ENCODE results near the gene NFE2.
"Not testable (repeated sequence)": the region's sequence is repeated elsewhere in the genome, so short reads cannot be mapped to it uniquely, and the experiment has no call there.

The NFE2 gene

DNA sequence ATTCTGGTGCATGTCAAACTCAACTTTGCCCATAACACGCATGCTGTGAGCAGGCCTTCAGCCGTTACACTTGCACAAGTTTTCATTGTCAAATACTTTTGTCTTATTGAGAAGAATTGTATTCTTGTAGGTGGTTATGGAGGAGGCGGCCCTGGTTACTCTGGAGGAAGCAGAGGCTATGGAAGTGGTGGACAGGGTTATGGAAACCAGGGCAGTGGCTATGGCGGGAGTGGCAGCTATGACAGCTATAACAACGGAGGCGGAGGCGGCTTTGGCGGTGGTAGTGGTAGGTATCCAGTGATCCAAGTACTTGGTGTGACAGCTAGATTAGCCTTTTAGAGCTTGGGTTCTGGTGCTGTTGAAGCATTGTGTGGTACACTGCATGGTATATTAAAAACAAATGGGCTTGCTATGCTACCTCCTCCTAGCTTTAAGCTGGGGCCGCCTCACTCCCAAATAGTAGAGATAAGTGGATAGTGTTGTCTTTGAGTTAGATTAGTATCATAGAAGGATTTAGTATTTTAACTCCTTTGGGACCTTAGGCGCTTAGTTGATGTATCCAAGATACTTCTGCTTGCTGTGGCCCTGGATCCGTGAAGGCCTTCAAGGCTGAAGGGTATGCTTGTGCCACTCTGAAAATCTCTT is 17.7 kb downstream of the NFE2 start:
- DNase-seq, result no peak

DNA sequence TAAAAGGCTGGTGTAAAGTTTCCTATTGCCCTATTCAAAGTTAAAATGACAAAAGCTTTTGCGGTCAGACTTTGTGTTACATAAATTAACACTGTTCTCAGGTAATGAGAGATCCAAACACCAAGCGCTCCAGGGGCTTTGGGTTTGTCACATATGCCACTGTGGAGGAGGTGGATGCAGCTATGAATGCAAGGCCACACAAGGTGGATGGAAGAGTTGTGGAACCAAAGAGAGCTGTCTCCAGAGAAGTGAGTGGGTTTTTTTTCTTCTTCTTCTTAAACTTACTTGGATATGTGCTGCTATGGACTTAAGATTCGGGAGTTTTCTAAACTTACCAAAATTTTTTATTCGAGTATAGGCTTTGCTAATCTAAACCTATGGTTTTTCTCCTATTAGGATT is 19.1 kb downstream of the NFE2 start:
- DNase-seq, result not testable (repeated sequence)

GRCh38 chr12:54281261-54281638 is 19.6 kb downstream of the NFE2 start:
- not testable (repeated sequence) for DNase-seq

- DNase-seq, result peak; percentile 99
Measured at GRCh38 chr12:54280468-54281260, 20.2 kb downstream of the NFE2 start, which contains the start of gene HNRNPA1. Gene HNRNPA1 (plus strand): TSS chr12:54280726. CDS start chr12:54280808, 82 bp downstream.

GRCh38 chr12:54279632-54280467 is 21.0 kb downstream of the NFE2 start, which contains the start of gene CBX5:
Gene CBX5 (minus strand): TSS chr12:54280122. CDS start chr12:54257650, 22,472 bp downstream.
- DNase-seq, result peak; percentile 100

- no peak for DNase-seq
Measured at GRCh38 chr12:54279227-54279631, 21.6 kb downstream of the NFE2 start.

GRCh38 chr12:54277823-54278276 is 23.0 kb downstream of the NFE2 start:
- DNase-seq, result no peak

- no peak for DNase-seq
Measured at GRCh38 chr12:54276368-54276767, 24.4 kb downstream of the NFE2 start.

GRCh38 chr12:54273981-54274380 is 26.8 kb downstream of the NFE2 start:
- DNase-seq, result no peak

GRCh38 chr12:54272214-54272613 is 28.6 kb downstream of the NFE2 start:
- DNase-seq, result no peak

- no peak for DNase-seq
Measured at GRCh38 chr12:54270345-54270744, 30.5 kb downstream of the NFE2 start.

DNA sequence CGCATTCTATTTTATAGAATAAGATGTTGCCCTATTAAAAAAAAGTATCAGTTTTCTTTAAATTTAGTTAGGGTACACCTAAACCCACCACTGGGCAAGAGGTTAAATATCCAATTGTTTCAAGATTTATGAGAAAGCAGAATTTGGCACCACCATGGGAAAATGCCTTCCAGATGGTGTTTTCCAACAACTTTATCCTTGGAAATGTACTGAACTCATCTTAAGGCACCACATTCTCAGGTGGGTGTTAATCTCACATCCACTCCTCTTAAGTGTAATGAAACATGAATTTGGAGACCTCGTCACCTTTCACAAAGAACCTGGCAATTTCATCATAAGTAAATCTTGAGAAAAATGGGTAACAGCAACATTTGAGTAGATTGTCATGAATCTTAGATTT is 34.0 kb downstream of the NFE2 start:
- DNase-seq, result no peak

GRCh38 chr12:54265364-54265812 is 35.4 kb downstream of the NFE2 start:
- DNase-seq, result no peak

DNA sequence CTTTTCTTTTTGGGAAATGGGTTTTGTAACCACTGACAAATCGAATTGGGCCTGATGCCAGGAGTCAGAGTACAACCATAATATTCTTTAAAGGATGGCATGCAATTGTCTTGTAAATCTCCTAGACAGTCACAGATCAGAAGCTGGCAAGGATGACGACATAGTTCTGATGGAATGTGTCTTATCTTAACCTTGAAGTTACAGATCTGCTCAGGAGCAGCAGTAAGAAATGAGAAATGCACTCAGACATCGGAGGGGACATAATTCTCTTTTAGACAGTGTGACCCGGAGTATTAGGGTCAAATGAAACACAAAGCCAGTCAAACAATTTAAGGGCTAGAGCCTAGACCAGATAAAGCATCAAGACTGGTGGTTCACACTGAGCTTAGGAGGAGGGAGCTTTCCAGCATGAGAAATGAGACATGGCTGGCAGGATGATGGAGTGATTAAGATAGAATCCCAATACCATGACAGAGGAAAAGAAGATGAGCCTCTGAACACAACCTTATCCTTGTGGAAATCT is 38.4 kb downstream of the NFE2 start:
- DNase-seq, result no peak

DNA sequence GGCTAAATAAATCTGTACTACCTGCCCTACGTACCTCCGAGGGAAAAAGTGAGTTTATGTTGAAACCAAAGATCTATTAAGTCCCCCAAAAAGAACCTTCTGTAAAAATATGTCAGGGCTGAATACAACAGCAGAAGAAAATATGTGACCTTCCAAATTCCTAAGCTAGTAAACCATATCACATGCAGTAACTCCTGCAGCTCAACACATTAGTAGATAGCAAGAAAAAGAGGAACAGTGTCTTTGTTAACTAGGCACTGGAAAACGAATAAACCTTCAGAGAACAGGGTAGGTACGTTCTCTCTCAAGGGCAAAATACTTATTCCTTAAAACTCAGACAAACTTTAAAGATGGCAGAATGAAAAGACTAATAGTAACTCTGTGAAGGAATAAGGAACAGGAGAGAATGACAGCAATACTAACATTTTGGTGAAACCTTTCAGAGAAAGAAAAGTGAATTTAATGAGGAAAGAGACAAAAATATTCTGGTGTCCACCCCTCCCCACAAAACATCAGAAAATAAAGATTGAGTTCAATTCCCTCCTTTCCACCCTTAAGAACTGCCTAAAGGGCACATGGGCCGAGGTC is 38.9 kb downstream of the NFE2 start:
- no peak for DNase-seq

GRCh38 chr12:54259194-54260011 is 41.4 kb downstream of the NFE2 start:
- peak; percentile 31 to 76 for DNase-seq

DNA sequence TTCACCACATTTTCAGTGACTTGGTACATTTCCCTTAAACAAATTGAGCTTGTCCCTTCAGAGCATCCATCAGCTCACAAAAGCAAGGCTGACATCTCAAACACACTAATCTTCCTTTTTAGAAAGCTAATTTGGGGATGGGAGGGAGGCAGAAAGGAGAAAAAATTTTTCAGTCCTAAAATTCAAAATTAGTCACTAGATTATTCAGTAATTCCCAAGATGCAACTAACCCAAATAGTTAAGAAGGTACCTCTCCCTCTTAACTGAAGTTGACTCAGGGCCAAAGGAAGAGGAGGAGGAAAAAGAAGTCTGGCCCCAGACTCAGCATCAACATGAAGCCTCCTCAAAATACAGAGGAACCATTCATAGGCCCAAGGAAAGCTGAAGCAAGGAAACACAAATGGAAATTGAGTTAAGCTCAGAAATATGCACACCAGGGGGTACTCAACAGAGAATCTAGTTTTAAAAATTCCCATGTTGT is 42.6 kb downstream of the NFE2 start:
- DNase-seq, result no peak

GRCh38 chr12:54257332-54257731 is 43.5 kb downstream of the NFE2 start:
- DNase-seq, result no peak

- no peak for DNase-seq
Measured at GRCh38 chr12:54253240-54253639, 47.6 kb downstream of the NFE2 start.

DNA sequence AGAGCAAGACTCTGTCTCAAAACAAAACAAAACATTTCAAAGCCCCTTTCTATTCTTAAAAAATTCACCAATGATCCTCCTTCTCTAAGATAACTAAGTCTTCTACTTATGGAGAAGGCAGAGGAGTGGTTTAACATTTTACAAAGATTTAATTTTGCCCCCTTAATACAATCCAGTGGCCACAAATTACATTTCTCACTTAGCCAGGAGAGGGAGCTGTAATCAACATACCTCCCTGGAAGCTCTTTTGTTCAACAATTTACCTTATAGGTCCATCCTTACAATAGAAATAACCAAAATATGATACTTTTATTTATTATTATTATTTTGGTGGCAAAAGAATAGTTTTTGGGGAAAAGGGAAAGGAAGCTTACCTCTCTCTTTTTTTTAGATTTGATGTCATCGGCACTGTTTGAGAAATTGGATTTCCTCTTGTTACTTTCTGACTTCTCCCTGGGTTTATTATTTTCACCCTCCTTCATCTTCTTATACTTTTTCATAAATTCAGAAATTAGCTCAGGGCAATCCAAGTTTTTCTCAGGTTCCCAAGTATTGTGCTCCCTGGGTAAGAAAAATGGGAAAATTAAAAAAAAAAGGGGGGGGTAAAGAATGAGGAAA is 49.0 kb downstream of the NFE2 start:
- DNase-seq, result peak; percentile 12 to 63

GRCh38 chr12:54249489-54249888 is 51.3 kb downstream of the NFE2 start:
- no peak for DNase-seq
